Measurements from ENCODE around the gene ENG.

DNA sequence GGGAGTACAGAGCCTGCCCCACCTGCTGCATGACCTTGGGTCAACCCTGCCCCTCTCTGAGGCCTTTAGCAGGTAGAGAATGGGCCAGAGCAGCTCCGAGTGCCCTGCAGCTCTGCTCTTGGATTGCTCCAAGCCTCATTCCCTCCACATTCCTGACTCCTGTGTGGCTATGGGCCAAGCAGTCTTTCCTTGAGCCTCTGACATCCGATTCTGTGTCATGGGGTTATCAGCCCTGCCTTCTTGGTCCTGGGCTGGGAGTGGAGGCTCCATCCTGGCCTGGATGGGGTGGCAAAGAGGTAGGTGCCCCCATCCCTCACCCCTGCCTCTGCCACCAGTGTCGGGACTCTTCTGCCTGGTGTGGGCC lies 38.1 kb downstream of the ENG start:
- TF ChIP-seq, protein P1, sequence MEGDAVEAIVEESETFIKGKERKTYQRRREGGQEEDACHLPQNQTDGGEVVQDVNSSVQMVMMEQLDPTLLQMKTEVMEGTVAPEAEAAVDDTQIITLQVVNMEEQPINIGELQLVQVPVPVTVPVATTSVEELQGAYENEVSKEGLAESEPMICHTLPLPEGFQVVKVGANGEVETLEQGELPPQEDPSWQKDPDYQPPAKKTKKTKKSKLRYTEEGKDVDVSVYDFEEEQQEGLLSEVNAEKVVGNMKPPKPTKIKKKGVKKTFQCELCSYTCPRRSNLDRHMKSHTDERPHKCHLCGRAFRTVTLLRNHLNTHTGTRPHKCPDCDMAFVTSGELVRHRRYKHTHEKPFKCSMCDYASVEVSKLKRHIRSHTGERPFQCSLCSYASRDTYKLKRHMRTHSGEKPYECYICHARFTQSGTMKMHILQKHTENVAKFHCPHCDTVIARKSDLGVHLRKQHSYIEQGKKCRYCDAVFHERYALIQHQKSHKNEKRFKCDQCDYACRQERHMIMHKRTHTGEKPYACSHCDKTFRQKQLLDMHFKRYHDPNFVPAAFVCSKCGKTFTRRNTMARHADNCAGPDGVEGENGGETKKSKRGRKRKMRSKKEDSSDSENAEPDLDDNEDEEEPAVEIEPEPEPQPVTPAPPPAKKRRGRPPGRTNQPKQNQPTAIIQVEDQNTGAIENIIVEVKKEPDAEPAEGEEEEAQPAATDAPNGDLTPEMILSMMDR (IDR thresholded peaks at IDR 0.05): no peak
- no peak for TF ChIP-seq POLR2A (IDR thresholded peaks at IDR 0.05)
